Measurements from ENCODE around the gene ITGA8. TPM values are rescaled to one million over a fixed set of nuclear protein-coding genes. Genes with fewer than 3 reads are reported as not detected.

Gene ITGA8
- total RNA-seq, 3 donors from 2014 or later (not counting 1 experiment from before 2014, with no cell fraction given) = not detected

DNA sequence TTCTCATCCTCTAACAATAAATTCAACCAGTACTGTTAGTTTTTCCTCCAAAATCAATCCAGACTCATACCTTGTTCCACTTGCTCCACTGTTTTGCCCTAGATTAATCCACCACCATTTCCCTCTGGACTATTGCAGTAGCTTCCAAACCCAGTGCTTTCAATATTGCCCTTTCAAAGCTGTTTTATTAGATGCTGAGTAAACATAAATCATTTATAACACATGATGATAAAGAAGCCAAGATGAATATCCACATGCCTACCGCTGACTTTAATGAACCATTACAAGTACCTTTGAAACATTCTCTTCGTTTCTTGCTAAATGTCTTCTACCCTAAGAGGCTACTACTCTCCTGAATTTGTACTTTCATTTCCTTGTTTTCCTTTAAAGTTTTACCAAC, 174.5 kb downstream of the ITGA8 start:
- DNase-seq (no peak), ATAC-seq (no peak)
- no peak overlapping the region for H3K27ac Mint-ChIP-seq
- H3K27ac ChIP-seq (ENCODE audit: low read length) = no peak overlapping the region
- no peaks in the 10 kb centered on the region for H3K36me3 Mint-ChIP-seq
- peaks cover 2 to 3% of the 10 kb centered on the region in 2 donors for H3K9me3 Mint-ChIP-seq
- H3K4me1 Mint-ChIP-seq = no peaks in the 10 kb centered on the region
- no peaks in the 10 kb centered on the region for H3K9me3 ChIP-seq (ENCODE audit: control insufficient read depth, insufficient read depth, low read length)
- 90% methylated on average over 2 of the region's 2 CpGs for WGBS (ENCODE audit: insufficient coverage)
- no peaks in the 10 kb centered on the region for H3K36me3 ChIP-seq (ENCODE audit: control insufficient read depth, insufficient read depth, low read length)
- TF ChIP-seq, protein P1, sequence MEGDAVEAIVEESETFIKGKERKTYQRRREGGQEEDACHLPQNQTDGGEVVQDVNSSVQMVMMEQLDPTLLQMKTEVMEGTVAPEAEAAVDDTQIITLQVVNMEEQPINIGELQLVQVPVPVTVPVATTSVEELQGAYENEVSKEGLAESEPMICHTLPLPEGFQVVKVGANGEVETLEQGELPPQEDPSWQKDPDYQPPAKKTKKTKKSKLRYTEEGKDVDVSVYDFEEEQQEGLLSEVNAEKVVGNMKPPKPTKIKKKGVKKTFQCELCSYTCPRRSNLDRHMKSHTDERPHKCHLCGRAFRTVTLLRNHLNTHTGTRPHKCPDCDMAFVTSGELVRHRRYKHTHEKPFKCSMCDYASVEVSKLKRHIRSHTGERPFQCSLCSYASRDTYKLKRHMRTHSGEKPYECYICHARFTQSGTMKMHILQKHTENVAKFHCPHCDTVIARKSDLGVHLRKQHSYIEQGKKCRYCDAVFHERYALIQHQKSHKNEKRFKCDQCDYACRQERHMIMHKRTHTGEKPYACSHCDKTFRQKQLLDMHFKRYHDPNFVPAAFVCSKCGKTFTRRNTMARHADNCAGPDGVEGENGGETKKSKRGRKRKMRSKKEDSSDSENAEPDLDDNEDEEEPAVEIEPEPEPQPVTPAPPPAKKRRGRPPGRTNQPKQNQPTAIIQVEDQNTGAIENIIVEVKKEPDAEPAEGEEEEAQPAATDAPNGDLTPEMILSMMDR (IDR thresholded peaks at IDR 0.05) = no peak
- H3K4me3 Mint-ChIP-seq = no peak overlapping the region
- H3K4me3 ChIP-seq (ENCODE audit: low read length) = no peak overlapping the region
- no peaks in the 10 kb centered on the region for H3K4me1 ChIP-seq (ENCODE audit: control insufficient read depth, insufficient read depth, low read length)
- intact Hi-C loops (cut with micrococcal nuclease) = no loop called here
- H3K27me3 ChIP-seq (ENCODE audit: control insufficient read depth, insufficient read depth, low read length) = no peaks in the 10 kb centered on the region
- peaks cover 6% of the 10 kb centered on the region in 2 donors for H3K27me3 Mint-ChIP-seq (ENCODE audit: low read depth in 2 of 2)

DNA sequence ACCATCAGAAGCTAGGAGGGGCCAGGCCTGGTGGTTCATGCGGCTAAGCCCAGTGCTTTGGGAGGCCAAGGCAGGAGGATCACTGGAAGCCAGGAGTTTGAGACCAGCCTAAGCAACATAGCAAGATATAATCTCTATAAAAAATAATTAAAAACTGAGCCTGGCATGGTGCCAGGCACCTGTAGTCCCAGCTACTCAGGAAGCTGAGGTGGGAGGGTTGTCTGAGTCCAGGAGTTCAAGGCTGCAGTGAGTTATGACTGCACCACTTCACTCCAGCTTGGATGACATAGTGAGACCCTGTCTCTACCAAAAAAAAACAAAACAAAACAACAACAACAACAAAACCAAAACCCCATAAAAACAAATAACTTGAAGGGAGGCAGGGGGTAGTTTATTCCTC, 175.7 kb downstream of the ITGA8 start:
- Histone ChIP-seq H3K4me3 (ENCODE audit: low read length) (no peak overlapping the region), H3K27ac (ENCODE audit: low read length) (no peak overlapping the region), H3K9me3 (ENCODE audit: control insufficient read depth, insufficient read depth, low read length) (no peaks in the 10 kb centered on the region), H3K27me3 (ENCODE audit: control insufficient read depth, insufficient read depth, low read length) (no peaks in the 10 kb centered on the region), H3K4me1 (ENCODE audit: control insufficient read depth, insufficient read depth, low read length) (no peaks in the 10 kb centered on the region), H3K36me3 (ENCODE audit: control insufficient read depth, insufficient read depth, low read length) (no peaks in the 10 kb centered on the region)
- TF ChIP-seq, protein P1 (IDR thresholded peaks at IDR 0.05) = no peak
- DNase-seq = no peak
- Mint-ChIP-seq H3K4me1 (no peaks in the 10 kb centered on the region), H3K27me3 (ENCODE audit: low read depth in 2 of 2) (peaks cover 6% of the 10 kb centered on the region in 2 donors), H3K9me3 (peaks cover 2 to 3% of the 10 kb centered on the region in 2 donors), H3K27ac (no peak overlapping the region), H3K4me3 (no peak overlapping the region), H3K36me3 (no peaks in the 10 kb centered on the region)
- no peak for ATAC-seq
- intact Hi-C loops (cut with micrococcal nuclease) = no loop called here
- WGBS (ENCODE audit: insufficient coverage) = 100% methylated on average over 1 of the region's 1 CpG

DNA sequence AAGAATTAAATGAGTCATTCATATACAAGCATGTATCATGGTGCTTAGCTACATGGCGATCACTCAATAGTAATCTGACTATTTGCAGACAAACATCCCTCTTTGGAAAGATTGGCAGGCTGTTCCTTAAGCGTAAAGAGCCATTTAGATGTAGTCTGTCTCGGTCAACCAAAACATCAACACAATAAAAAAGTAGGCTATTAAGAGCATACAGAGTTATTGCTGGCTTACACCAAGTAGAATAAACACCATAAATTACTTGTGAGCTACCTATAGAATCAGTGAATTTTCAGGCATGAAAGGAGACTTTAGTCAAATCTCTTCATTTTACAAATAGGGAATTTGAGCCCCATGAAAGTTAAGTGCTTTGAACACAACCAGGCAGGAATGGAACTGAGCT, 176.9 kb downstream of the ITGA8 start:
- Histone ChIP-seq H3K27ac (ENCODE audit: low read length) (no peak overlapping the region), H3K36me3 (ENCODE audit: control insufficient read depth, insufficient read depth, low read length) (no peaks in the 10 kb centered on the region), H3K4me3 (ENCODE audit: low read length) (no peak overlapping the region), H3K4me1 (ENCODE audit: control insufficient read depth, insufficient read depth, low read length) (no peaks in the 10 kb centered on the region), H3K9me3 (ENCODE audit: control insufficient read depth, insufficient read depth, low read length) (no peaks in the 10 kb centered on the region), H3K27me3 (ENCODE audit: control insufficient read depth, insufficient read depth, low read length) (no peaks in the 10 kb centered on the region)
- no peaks in the 10 kb centered on the region for H3K4me1 Mint-ChIP-seq
- TF ChIP-seq, protein P1 (IDR thresholded peaks at IDR 0.05) = no peak
- ATAC-seq (no peak), DNase-seq (no peak)
- intact Hi-C loops (cut with micrococcal nuclease) = no loop called here
- H3K27me3 Mint-ChIP-seq (ENCODE audit: low read depth in 2 of 2) = peaks cover 6% of the 10 kb centered on the region in 2 donors
- 79% methylated on average over 2 of the region's 3 CpGs for WGBS (ENCODE audit: insufficient coverage)
- no peaks in the 10 kb centered on the region for H3K36me3 Mint-ChIP-seq
- no peak overlapping the region for H3K27ac Mint-ChIP-seq
- H3K9me3 Mint-ChIP-seq = peaks cover 2 to 3% of the 10 kb centered on the region in 2 donors
- no peak overlapping the region for H3K4me3 Mint-ChIP-seq

DNA sequence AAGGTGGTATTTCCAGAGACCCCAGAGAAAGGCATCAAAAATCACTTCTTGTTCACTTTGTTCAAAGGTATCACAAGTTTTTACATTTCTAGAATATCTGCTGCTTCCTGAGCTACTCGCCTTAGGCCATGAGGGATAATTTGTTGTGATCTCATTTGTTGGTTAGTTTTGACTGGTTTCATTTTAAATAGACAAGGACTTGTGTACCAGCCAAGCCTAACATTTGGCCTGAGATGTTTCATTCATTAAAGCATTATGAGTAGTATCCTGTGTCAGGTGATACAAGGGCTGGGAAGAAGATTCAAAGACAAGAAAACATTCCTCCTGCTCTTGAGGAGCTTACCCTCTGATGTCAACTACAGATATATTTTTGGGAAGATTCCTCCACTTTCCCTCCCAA, 178.3 kb downstream of the ITGA8 start:
- Mint-ChIP-seq H3K27me3 (ENCODE audit: low read depth in 2 of 2) (peaks cover 6% of the 10 kb centered on the region in 2 donors), H3K9me3 (peaks cover under 1 to 2% of the 10 kb centered on the region in 2 donors), H3K27ac (no peak overlapping the region), H3K4me3 (no peak overlapping the region), H3K4me1 (no peaks in the 10 kb centered on the region), H3K36me3 (no peaks in the 10 kb centered on the region)
- H3K4me1 ChIP-seq (ENCODE audit: control insufficient read depth, insufficient read depth, low read length) = no peaks in the 10 kb centered on the region
- TF ChIP-seq, protein P1 (IDR thresholded peaks at IDR 0.05) = no peak
- H3K27me3 ChIP-seq (ENCODE audit: control insufficient read depth, insufficient read depth, low read length) = no peaks in the 10 kb centered on the region
- no peak for ATAC-seq
- intact Hi-C loops (cut with micrococcal nuclease) = no loop called here
- WGBS (ENCODE audit: insufficient coverage) = 80% methylated on average over 1 of the region's 1 CpG
- no peak for DNase-seq
- no peak overlapping the region for H3K27ac ChIP-seq (ENCODE audit: low read length)
- H3K36me3 ChIP-seq (ENCODE audit: control insufficient read depth, insufficient read depth, low read length) = no peaks in the 10 kb centered on the region
- no peak overlapping the region for H3K4me3 ChIP-seq (ENCODE audit: low read length)
- no peaks in the 10 kb centered on the region for H3K9me3 ChIP-seq (ENCODE audit: control insufficient read depth, insufficient read depth, low read length)
